Mucosa of descending colon (tissue), 3 donors: ENCODE data around the gene IFNAR1. TPM values are rescaled to one million over a fixed set of nuclear protein-coding genes. Genes with fewer than 3 reads are reported as not detected.
A peak's percentile ranks its signal among the peaks of the same experiment; 100 is the strongest.

Experiments used
- ATAC-seq: fragments of 200-7000 bp; cut with Tn5 transposase; one replicate; pipeline ENCODE4 v1.9.1; 2020; ENCODE audit warnings: mild to moderate bottlenecking, moderate library complexity
- DNase-seq, 3 donors: peaks; one replicate each; pipeline ENCODE4 v3.0.0-alpha.2; 2020
- H3K36me3 ChIP-seq: fragments of 200-600 bp; one replicate; pipeline ENCODE4 v1.8.0; 2021; ENCODE audit warnings: low read depth, mild to moderate bottlenecking
- H3K4me1 ChIP-seq: fragments of 200-600 bp; one replicate; pipeline ENCODE4 v1.8.0; 2021; ENCODE audit warnings: low read depth, mild to moderate bottlenecking
- H3K4me3 ChIP-seq: fragments of 200-600 bp; one replicate; pipeline ENCODE4 v1.8.0; 2021; ENCODE audit warnings: mild to moderate bottlenecking
- H3K9me3 ChIP-seq: fragments of 200-600 bp; one replicate; pipeline ENCODE4 v1.8.0; 2021; ENCODE audit warnings: mild to moderate bottlenecking
- CTCF ChIP-seq: fragments of 200-600 bp; IDR thresholded peaks from one replicate; pipeline ENCODE4 v1.8.0; 2022; ENCODE audit warnings: antibody characterized with exemption, mild to moderate bottlenecking
- intact Hi-C, 2 donors: fragments of 100-400 bp; cut with DNase I in 1 of 2; cut with micrococcal nuclease in 1 of 2; formaldehyde crosslinking; loops; one replicate each; pipeline versions ENCODE4 v1.11.0 to v1.11.1; 2022; cut with DNase I, micrococcal nuclease
- total RNA-seq, 3 donors: library from RNA; stranded (reverse); fragmentation: NEBNext Ultra II Directional in 2 of 3; extraction: Animal tissue kit (Norgen Biotek cat#: 25700) in 2 of 3; gene quantifications; one replicate each; pipeline versions ENCODE4 v1.2.1 to v1.2.4, GENCODE V29; 2021 to 2023
- donor health status: DM: no; HTN: no; CAD: no; lungs with moderate emphysema.
- donor health status: DM: no; HTN: no; CAD: no.
- donor health status: DM: no; HTN: yes; CAD: no.

IFNAR1 gene
- total RNA-seq, 3 donors from 2014 or later: 41.9 to 49.5 (median 43.3) TPM

- intact Hi-C loops: loop anchor here in 1 of 2 donors (5.0 kb wide), 1 partner anchor 37 kb away; no protein-coding TSS in a partner anchor
Observed at GRCh38 chr21:33325222-33326067, 675 bp downstream of the IFNAR1 start.

GRCh38 chr21:33327326-33327725 is 2.6 kb downstream of the IFNAR1 start:
- no peak overlapping the region for H3K4me3 ChIP-seq
- intact Hi-C loops: loop anchor here in 1 of 2 donors (5.0 kb wide), 1 partner anchor 35 kb away; no protein-coding TSS in a partner anchor
- peaks cover 15% of the 10 kb centered on the region for H3K4me1 ChIP-seq
- no peaks in the 10 kb centered on the region for H3K9me3 ChIP-seq
- no peaks in the 10 kb centered on the region for H3K36me3 ChIP-seq
- ATAC-seq (no peak), DNase-seq (no peak)
- no peak for TF ChIP-seq CTCF

More at GRCh38 chr21:33325222-33326067, 675 bp downstream of the IFNAR1 start:
- Histone ChIP-seq H3K4me1 (peaks cover 15% of the 10 kb centered on the region), H3K9me3 (no peaks in the 10 kb centered on the region), H3K4me3 (peak overlapping the region; percentile 71), H3K36me3 (no peaks in the 10 kb centered on the region)
- DNase-seq (peak; percentile 83 to 86 (median 85)), ATAC-seq (peak; percentile 76)
- no peak for TF ChIP-seq CTCF

- Histone ChIP-seq H3K9me3 (no peaks in the 10 kb centered on the region), H3K4me3 (no peak overlapping the region), H3K4me1 (peaks cover 15% of the 10 kb centered on the region), H3K36me3 (no peaks in the 10 kb centered on the region)
- intact Hi-C loops: loop anchor here in 1 of 2 donors (5.0 kb wide), 1 partner anchor 34 kb away; no protein-coding TSS in a partner anchor
- TF ChIP-seq CTCF: no peak
- DNase-seq: no peak
- ATAC-seq: no peak
Observed at GRCh38 chr21:33327792-33328433, 3.1 kb downstream of the IFNAR1 start.

GRCh38 chr21:33330726-33331125 is 6.0 kb downstream of the IFNAR1 start:
- intact Hi-C loops: no loop called here
- ATAC-seq: peak; percentile 14

GRCh38 chr21:33332143-33332542 is 7.4 kb downstream of the IFNAR1 start:
- TF ChIP-seq CTCF: no peak
- Histone ChIP-seq H3K9me3 (no peaks in the 10 kb centered on the region), H3K36me3 (no peaks in the 10 kb centered on the region), H3K4me1 (peaks cover 3% of the 10 kb centered on the region), H3K4me3 (no peak overlapping the region)
- intact Hi-C loops: no loop called here
- DNase-seq (no peak), ATAC-seq (peak; percentile 63)

More at GRCh38 chr21:33330726-33331125, 6.0 kb downstream of the IFNAR1 start:
- TF ChIP-seq CTCF: no peak
- no peak for DNase-seq
- no peaks in the 10 kb centered on the region for H3K9me3 ChIP-seq
- H3K4me3 ChIP-seq: no peak overlapping the region
- no peaks in the 10 kb centered on the region for H3K36me3 ChIP-seq
- peaks cover 15% of the 10 kb centered on the region for H3K4me1 ChIP-seq
